Kasumi-1 (cell line): ENCODE measurements around the gene PSMA8.
A peak's percentile ranks its signal among the peaks of the same experiment; 100 is the strongest.
"Not testable (repeated sequence)": the region's sequence is repeated elsewhere in the genome, so short reads cannot be mapped to it uniquely, and the experiment has no call there.

ENCODE experiments used
- DNase-seq, 2 experiments: peaks; one replicate each; lab custom pipeline; 2025; lab: John Stamatoyannopoulos, UW

The PSMA8 gene

DNA sequence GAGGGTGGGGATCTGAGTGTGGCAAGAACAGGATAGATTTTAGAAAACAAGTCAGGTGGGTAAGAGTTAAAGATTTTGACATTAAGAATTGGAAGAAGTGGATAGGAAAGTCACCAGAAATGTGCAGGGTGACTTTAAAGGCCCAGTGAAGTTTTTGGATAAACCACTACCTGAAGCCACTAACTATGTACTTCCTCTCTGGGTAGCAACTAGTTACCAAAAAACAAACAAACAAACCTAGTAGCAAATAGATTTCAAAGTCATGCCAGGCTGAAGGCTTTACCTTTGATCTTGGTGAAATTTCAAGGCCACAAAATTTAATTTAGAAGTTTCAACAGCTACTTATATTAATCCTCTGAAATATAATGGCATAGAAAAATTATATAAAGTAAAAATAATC, 42.5 kb downstream of the PSMA8 start:
- DNase-seq: no peak

GRCh38 chr18:26181343-26181826, 47.7 kb downstream of the PSMA8 start:
- no peak for DNase-seq

- no peak for DNase-seq
Measured at GRCh38 chr18:26183395-26184112, 49.9 kb downstream of the PSMA8 start.

DNA sequence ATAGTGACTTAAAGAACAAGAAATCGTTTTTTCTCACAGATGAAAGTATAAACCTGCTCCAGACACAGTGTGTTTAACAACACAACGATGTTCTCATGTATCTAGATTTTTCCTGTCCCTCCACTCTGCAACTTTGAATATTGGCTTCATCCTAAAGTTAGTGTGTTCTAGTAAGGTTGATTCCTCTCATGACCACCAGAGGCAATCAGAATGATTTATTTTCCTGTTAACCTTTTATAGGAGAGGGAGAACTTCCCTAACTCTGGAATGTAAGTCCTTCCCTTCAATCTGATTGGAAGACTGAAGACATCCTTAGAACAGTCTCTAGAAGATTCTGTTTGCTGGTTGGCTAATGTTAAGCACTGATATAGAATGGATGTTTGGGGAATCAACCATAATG, 51.6 kb downstream of the PSMA8 start:
- DNase-seq: peak in 1 of 2 experiments; percentile 30

GRCh38 chr18:26190506-26190905, 56.8 kb downstream of the PSMA8 start:
- no peak for DNase-seq

- DNase-seq: no peak
Measured at GRCh38 chr18:26192233-26192632, 58.6 kb downstream of the PSMA8 start.

GRCh38 chr18:26196605-26197004, 62.9 kb downstream of the PSMA8 start:
- DNase-seq: no peak

GRCh38 chr18:26202001-26202400, 68.3 kb downstream of the PSMA8 start:
- not testable (repeated sequence) for DNase-seq

DNA sequence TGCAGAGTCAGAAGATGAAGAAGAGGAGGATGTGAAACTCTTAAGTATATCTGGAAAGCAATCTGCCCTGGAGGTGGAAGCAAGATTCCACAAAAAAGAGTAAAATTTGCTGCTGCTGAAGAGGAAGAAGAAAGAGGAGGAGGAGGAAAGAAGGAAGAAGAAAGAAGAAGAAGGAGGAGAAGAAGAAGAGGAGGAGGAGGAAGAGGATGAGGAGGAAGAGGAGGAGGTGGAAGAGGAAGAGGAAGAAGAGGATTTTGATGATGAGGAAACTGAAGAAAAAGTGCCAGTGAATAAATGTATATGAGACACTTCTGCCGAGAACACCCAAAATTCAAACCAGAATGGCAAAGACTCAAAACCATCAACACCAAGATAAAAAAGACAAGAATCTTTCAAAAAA, 71.6 kb downstream of the PSMA8 start:
- DNase-seq: no peak

DNA sequence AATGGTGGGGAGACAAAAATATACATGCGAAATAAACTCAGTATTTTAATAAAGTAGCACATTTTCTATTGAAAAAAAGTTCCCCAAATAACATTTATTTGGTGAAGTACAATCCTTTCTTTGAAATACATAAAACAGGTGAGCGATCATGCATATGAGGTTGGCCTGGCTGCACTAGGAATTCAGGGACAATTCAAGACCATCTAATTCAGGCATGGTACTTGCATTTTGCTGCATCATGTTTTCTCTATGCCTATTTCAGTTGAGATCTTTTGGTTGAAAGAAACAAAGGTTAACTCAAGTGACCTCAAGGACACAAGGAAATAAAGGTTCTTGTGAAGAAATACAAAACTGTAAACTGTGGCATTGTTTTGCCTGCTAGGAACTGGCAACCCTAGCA, 72.8 kb downstream of the PSMA8 start:
- DNase-seq: no peak

DNA sequence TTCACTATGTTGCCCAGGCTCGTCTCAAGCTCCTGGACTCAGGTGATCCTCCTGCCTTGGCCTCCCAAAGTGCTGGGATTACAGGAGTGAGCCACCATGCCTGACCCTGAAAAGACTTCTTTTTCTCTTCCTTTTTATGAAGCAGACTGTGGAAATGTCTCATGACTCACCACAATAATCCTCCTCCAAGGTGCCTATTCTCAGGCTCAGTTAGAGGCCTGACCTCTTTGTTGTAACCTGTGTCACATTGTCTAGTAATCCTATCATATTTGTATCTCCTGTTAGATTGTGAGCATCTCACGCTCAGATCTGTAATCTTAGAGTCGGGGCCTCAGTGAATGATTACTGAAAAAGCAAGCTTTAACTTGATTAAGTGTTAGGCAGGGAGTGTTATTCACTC, 74.3 kb downstream of the PSMA8 start:
- DNase-seq: no peak

- no peak for DNase-seq
Measured at GRCh38 chr18:26208977-26209376, 75.3 kb downstream of the PSMA8 start.

- DNase-seq: no peak
Measured at GRCh38 chr18:26210147-26210546, 76.5 kb downstream of the PSMA8 start.

DNA sequence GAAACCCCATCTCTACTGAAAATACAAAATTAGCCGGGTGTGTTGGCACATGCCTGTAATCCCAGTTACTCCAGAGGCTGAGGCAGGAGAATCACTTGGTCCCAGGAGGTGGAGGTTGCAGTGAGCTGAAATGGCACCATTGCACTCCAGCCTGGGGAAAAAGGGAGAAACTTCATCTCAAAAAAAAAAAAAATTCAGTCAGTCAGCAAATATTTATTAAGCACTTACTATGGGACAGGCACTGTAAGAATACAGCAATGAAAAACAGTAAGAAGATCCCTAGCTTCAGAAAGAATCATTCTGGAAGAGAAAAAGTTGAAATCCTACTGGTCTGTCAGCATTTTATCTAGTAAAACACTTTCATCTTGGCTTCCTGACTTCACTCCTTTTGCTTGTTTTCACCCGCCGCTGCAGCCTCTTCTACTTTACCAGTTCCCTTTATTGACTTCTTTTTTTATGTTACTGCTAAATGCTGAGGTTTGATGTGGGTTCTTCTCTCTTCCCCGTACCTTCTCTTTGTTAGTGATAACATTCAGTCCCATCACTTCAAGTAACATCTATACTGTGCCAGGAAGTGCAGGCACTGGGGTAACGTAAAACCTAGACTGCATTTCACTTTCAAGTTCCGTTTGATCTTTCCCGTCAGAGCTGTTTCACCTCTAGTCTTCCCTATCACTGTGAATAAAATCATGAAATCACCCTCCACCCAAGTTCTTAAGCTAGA, 81.7 kb downstream of the PSMA8 start:
- DNase-seq: peak; percentile 15 to 26

- DNase-seq: no peak
Measured at GRCh38 chr18:26225022-26225693, 91.5 kb downstream of the PSMA8 start.

GRCh38 chr18:26225915-26226228, 92.2 kb downstream of the PSMA8 start:
- no peak for DNase-seq

GRCh38 chr18:26226229-26227050, 92.8 kb downstream of the PSMA8 start, which contains the start of gene TAF4B:
Gene TAF4B (plus strand): TSS chr18:26226445. CDS start chr18:26226934, 489 bp downstream.
- DNase-seq: peak; percentile 89

DNA sequence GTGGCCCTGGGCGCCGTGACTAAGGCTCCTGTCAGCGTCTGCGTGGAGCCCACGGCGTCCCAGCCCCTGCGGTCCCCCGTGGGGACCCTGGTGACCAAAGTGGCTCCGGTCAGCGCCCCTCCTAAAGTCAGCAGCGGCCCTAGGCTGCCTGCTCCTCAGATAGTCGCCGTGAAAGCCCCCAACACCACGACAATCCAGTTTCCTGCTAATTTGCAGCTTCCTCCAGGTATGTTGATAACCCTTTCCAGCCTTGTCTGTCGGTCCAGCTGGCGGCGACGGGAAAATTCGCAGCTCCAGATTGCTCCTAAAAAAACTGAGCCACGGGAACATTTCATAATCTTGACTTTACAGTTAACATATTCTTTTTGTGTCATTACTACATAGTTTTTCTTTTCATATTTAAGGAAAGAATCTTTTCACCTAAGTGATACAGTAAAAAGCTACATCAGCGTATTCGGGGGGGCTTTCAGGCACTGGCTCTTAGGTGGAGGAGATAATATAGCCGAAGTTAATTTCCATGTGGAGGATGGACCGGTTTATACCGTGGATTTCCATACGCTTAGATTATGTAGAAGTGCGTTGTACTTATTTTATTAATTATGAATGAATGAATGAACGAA, 93.5 kb downstream of the PSMA8 start:
- no peak for DNase-seq

GRCh38 chr18:26228562-26229260, 95.0 kb downstream of the PSMA8 start:
- DNase-seq: peak in 1 of 2 experiments; percentile 22

DNA sequence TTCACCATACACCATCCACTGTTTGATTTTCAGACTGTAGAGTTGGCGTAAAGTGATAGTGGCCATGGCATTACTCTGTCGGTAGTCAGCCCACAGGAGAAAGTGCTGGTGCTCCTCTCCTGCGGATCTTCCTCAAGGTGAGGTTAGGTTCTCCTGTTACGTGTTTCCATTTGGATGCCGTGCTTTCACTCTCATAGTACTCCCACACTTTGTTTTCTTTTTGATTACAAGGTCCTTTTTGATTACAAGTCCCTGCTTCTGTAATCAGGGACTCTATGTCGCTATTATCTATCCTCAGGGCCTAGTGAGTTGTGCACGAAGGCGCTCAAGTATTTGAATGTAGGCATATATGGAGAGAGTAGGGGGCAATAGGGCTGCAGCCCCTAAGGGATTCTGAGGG, 96.8 kb downstream of the PSMA8 start:
- DNase-seq: no peak

DNA sequence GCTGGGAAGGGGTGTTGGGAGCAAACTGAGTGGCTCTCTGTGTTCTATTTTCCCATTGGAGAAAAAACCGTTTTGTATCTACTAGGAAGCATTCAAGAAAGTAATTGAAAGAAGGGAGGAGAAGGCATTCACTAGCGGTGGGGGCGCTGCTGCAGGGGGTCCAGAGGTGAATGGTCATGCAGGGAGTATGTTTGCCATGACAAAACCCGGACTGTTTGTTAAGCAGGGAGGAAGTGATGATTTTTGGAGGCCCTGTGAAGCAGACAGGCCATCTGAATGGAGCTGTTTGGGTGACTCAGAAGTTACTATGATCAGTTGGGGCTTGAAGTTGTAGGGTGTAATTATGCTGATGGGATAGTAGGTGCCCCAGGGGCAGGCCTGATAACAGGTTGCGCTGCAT, 99.5 kb downstream of the PSMA8 start:
- no peak for DNase-seq
